NCI-H2196 treated with DMSO at 0.1 percent for 48 hours (cell line): Measurements from ENCODE around the gene PVRIG.
"Not testable (repeated sequence)": the region's sequence is repeated elsewhere in the genome, so short reads cannot be mapped to it uniquely, and the experiment has no call there.

ENCODE experiments used
- DNase-seq: peaks from one replicate; lab custom pipeline; 2025; ENCODE audit not compliant: unreplicated experiment; lab: John Stamatoyannopoulos, UW

PVRIG gene

GRCh38 chr7:100270046-100270918 is 50.5 kb downstream of the PVRIG start:
- not testable (repeated sequence) for DNase-seq
